NB4 (cell line): ENCODE data around the gene KRT222.

Experiments used
- DNase-seq: peaks from one replicate; pipeline ENCODE4 v3.0.0; 2010; ENCODE audit warnings: low read depth
- H3K4me3 ChIP-seq: one replicate; pipeline ENCODE4 v1.5.1; 2011; ENCODE audit warnings: mild to moderate bottlenecking, low read depth, low read length, moderate library complexity
- MYC ChIP-seq: IDR thresholded peaks from 2 replicates; pipeline ENCODE4 v1.6.1; 2011; ENCODE audit warnings: low read depth, low read length
- POLR2A ChIP-seq: IDR thresholded peaks from 2 replicates; pipeline ENCODE4 v1.6.1; 2011; ENCODE audit warnings: mild to moderate bottlenecking; ENCODE audit not compliant: insufficient read length; ENCODE audit errors: extremely low read depth
- TF ChIP-seq, protein P1 (sequence below): IDR thresholded peaks from 2 replicates; pipeline ENCODE4 v1.6.1; 2011; ENCODE audit warnings: low read depth, low read length
- TF ChIP-seq, protein P2 (sequence below): IDR thresholded peaks from one replicate; pipeline ENCODE4 v1.5.1; 2012; ENCODE audit warnings: low read depth, low read length

KRT222 gene

DNA sequence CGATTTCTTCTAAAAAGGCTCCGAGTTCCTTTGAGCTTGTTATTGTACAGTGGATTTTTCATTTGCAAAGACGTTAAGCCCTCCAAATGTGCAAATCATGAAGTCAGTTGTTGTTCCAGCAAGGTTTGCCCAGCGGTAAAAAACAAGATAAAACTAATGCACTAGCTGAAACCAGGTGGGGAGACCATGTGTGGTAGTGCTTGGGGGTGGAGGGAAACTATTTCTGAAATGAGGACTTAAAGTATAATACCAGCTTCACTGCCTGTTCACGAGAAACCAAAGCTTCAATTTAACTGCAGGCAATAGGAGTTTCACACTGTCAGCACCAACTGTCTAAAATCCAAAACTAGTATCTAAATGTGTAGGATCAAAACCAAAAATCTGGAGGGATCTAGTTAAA is 39.7 kb downstream of the KRT222 start:
- TF ChIP-seq, protein P1, sequence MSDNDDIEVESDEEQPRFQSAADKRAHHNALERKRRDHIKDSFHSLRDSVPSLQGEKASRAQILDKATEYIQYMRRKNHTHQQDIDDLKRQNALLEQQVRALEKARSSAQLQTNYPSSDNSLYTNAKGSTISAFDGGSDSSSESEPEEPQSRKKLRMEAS, result no peak
- TF ChIP-seq, protein P2, sequence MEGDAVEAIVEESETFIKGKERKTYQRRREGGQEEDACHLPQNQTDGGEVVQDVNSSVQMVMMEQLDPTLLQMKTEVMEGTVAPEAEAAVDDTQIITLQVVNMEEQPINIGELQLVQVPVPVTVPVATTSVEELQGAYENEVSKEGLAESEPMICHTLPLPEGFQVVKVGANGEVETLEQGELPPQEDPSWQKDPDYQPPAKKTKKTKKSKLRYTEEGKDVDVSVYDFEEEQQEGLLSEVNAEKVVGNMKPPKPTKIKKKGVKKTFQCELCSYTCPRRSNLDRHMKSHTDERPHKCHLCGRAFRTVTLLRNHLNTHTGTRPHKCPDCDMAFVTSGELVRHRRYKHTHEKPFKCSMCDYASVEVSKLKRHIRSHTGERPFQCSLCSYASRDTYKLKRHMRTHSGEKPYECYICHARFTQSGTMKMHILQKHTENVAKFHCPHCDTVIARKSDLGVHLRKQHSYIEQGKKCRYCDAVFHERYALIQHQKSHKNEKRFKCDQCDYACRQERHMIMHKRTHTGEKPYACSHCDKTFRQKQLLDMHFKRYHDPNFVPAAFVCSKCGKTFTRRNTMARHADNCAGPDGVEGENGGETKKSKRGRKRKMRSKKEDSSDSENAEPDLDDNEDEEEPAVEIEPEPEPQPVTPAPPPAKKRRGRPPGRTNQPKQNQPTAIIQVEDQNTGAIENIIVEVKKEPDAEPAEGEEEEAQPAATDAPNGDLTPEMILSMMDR, result no peak
- TF ChIP-seq POLR2A (no peak), MYC (no peak)
- H3K4me3 ChIP-seq, result no peak overlapping the region
- no peak for DNase-seq

DNA sequence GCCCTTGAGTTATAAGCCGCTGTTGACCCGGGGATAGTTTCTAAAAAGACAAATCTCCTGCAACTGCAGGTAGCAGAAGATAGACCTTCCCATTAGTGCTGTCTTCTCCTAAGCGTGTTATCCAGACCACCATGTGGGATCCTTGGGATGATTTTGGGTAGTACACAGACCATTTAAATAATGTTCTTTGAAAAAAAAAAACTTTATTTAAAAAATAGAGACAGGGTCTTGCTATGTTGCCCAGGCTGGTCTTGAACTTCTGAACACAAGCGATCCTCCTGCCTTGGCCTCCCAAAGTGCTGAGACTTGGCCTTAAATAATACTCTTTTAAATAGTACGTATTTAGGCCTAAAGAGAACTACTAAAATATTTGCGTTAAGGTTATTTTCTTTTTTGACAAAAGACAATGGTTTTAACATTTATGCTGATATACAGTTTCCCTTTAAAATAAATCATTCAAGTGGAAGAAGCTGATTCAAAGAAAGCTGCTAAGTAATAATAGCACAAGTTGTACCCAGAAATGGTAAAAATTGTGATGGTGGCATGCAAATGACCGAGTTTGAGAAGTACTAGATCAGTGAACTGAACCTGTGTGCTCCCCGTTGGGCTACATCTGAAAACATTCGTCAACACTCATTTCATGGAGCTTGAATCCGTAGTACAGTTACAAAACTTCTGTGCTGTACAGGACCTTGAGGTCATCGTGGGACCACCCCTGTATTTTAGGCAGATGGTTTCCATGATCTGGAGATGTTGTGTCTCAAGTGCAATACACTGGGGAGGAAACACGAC is 41.4 kb downstream of the KRT222 start:
- no peak for DNase-seq
- TF ChIP-seq, protein P2, result no peak
- no peak for TF ChIP-seq MYC
- TF ChIP-seq, protein P1, result no peak
- TF ChIP-seq POLR2A, result no peak
- H3K4me3 ChIP-seq, result no peak overlapping the region

DNA sequence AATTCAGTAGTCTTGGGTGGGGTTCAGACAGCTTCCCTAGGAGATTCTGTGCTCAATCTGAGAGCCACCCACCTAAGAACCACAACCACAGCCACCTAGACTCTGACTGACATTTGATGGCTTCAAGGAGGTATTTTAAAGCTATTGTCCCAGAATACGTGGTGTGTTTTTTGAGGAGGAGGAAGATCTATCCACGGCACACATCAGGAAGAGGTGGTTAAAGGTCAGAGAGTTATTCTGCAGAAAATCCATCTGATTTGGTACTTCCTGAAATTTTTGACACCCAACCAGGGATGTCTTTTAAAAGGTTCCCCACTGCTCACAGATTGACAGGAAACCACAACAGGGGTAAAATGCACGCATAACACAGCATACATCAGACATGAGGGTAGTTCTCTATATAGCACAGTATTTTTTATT is 42.5 kb downstream of the KRT222 start:
- DNase-seq, result peak; percentile 68
- TF ChIP-seq, protein P1, result no peak
- TF ChIP-seq MYC (no peak), POLR2A (no peak)
- TF ChIP-seq, protein P2, result no peak
- no peak overlapping the region for H3K4me3 ChIP-seq

DNA sequence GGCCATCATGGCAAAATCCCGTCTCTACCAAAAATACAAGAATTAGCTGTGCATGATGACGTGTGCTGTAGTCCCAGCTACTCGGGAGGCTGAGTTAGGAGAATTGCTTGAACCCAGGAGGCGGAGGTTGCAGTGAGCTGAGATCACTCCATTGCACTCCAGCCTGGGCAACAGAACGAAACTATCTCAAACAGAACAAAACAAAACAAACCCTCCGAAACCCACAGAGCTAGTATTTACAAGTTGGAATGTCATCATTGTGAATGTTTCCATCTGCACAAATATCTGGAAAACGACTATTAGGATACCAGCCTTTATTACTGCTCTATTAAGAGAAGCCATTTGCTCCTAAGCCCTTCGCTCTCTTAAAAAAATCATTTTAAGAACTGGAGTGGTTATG is 43.4 kb downstream of the KRT222 start:
- no peak for DNase-seq
- H3K4me3 ChIP-seq, result no peak overlapping the region
- TF ChIP-seq POLR2A (no peak), MYC (no peak)
- TF ChIP-seq, protein P1, result no peak
- TF ChIP-seq, protein P2, result no peak

DNA sequence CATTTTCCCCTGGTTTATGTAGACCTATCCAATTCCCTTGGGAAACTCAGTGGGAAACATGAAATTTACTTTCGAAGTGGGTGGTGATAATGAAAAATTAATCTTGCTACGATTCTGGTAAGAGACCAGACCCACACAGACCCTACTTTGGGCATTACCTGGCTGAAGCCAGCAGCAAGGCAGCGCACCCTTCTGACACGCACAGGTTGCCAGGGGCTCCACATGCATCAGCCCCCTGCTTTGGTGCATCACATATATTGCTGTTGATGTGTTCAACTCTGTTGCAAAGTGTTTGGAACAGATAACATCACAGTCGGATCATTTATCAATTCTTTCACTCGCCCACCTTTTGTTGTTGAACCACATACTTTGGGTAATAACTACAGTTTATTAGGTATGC is 44.0 kb downstream of the KRT222 start:
- H3K4me3 ChIP-seq, result no peak overlapping the region
- TF ChIP-seq POLR2A (no peak), MYC (no peak)
- TF ChIP-seq, protein P2, result no peak
- TF ChIP-seq, protein P1, result no peak

More for the DNA sequence above, 44.0 kb downstream of the KRT222 start:
- no peak for DNase-seq
